GM12878 (cell line): ENCODE measurements around the gene UVRAG. TPM values are rescaled to one million over a fixed set of nuclear protein-coding genes. Genes with fewer than 3 reads are reported as not detected.

Experiments used
- ATAC-seq: fragments of 200-7000 bp; cut with Tn5 transposase; 3 replicates; pipeline ENCODE4 v1.9.1; 2020; ENCODE audit warnings: mild to moderate bottlenecking, moderate library complexity
- BruUV-seq: library from RNA; stranded (reverse); fragments of 400-500 nt; replicated peaks from 2 replicates; lab custom pipeline; 2021; lab: Mats Ljungman, UMichigan
- CTCF ChIA-PET: fragments of 300-600 bp; sonication (Branson Sonifier 250); formaldehyde crosslinking; extraction: SDS; loops from one replicate; lab custom pipeline; 2021; ENCODE audit warnings: inconsistent platforms; lab: Yijun Ruan, JAX
- POLR2A ChIA-PET: fragments of 350-600 bp; formaldehyde crosslinking; extraction: SDS; loops from one replicate; lab custom pipeline; 2021; ENCODE audit warnings: inconsistent platforms; lab: Charles Lee
- RAD21 ChIA-PET: fragments of 300-600 bp; sonication (Branson Sonifier 250); formaldehyde crosslinking; loops from one replicate; lab custom pipeline; 2023; ENCODE audit warnings: antibody characterized with exemption; ENCODE audit not compliant: unreplicated experiment; lab: Charles Lee
- SMC1A ChIA-PET: fragments of 300-600 bp; sonication (Branson Sonifier 250); formaldehyde crosslinking; loops from one replicate; lab custom pipeline; 2023; ENCODE audit not compliant: unreplicated experiment, uncharacterized antibody; lab: Charles Lee
- DNase-seq: peaks from one replicate; pipeline ENCODE4 v3.0.0-alpha.2; 2011; ENCODE audit warnings: low read depth, low spot score
- FAIRE-seq: peaks from 3 replicates; lab custom pipeline; 2011; peaks lifted over from hg19 to GRCh38; lab: Jason Lieb, UNC
- H2AFZ ChIP-seq: 2 replicates; pipeline ENCODE4 v1.6.0; 2011; ENCODE audit warnings: low read depth, low read length, control low read depth; ENCODE audit not compliant: control insufficient read depth
- H3K27ac ChIP-seq: 2 replicates; pipeline ENCODE4 v1.5.1; 2011; ENCODE audit warnings: control low read depth; ENCODE audit not compliant: control insufficient read depth, insufficient read depth
- H3K27me3 ChIP-seq, 2 experiments: replicated peaks in 1 of 2; 2 replicates each; pipeline versions ENCODE4 v1.6.0 to v1.6.1; 2011; ENCODE audit warnings: low read length in 1 of 2; ENCODE audit not compliant: control insufficient read depth in 2 of 2, insufficient read depth in 2 of 2
- H3K36me3 ChIP-seq, 2 experiments: 2 replicates each; pipeline ENCODE4 v1.5.1; 2011; ENCODE audit warnings: low read length in 1 of 2; ENCODE audit not compliant: control insufficient read depth in 2 of 2, insufficient read depth in 2 of 2
- H3K4me1 ChIP-seq: 2 replicates; pipeline ENCODE4 v1.6.1; 2011; ENCODE audit warnings: mild to moderate bottlenecking, low read length, moderate library complexity, mixed read lengths; ENCODE audit not compliant: control insufficient read depth, insufficient read depth
- H3K4me2 ChIP-seq: 2 replicates; pipeline ENCODE4 v1.6.0; 2011; ENCODE audit warnings: control low read depth; ENCODE audit not compliant: control insufficient read depth, insufficient read depth
- H3K4me3 ChIP-seq: fragments of 200-600 bp; sonication (generic); 2 replicates; pipeline ENCODE4 v1.5.1; 2016
- H3K79me2 ChIP-seq: 2 replicates; pipeline ENCODE4 v1.6.0; 2011; ENCODE audit warnings: low read length; ENCODE audit not compliant: control insufficient read depth, insufficient read depth
- H3K9ac ChIP-seq: 2 replicates; pipeline ENCODE4 v1.8.0; 2011; ENCODE audit warnings: low read length, control low read depth, mixed read lengths; ENCODE audit not compliant: control insufficient read depth, insufficient read depth
- H3K9me3 ChIP-seq: replicated peaks from 3 replicates; pipeline ENCODE4 v1.5.1; 2011; ENCODE audit warnings: mild to moderate bottlenecking, low read length; ENCODE audit not compliant: control insufficient read depth, insufficient read depth
- H4K20me1 ChIP-seq: 2 replicates; pipeline ENCODE4 v1.6.0; 2011; ENCODE audit not compliant: control insufficient read depth, insufficient read depth
- ATF7 ChIP-seq: fragments of 450-650 bp; IDR thresholded peaks from 2 replicates; pipeline ENCODE4 v1.6.1; 2016; ENCODE audit warnings: low read depth, mild to moderate bottlenecking
- CHD4 ChIP-seq: fragments of 200-600 bp; sonication (generic); IDR thresholded peaks from 2 replicates; pipeline ENCODE4 v1.6.1; 2016; ENCODE audit warnings: mild to moderate bottlenecking
- EGR1 ChIP-seq, 2 experiments: IDR thresholded peaks; 1 replicate in 1 of 2; 2 replicates in 1 of 2; pipeline ENCODE4 v1.6.1; 2011 to 2012; ENCODE audit warnings: low read depth in 2 of 2, low read length in 2 of 2, borderline replicate concordance in 1 of 2, mild to moderate bottlenecking in 1 of 2, moderate library complexity in 1 of 2
- GABPA ChIP-seq: IDR thresholded peaks from 2 replicates; pipeline ENCODE4 v1.6.1; 2014; ENCODE audit warnings: antibody characterized with exemption, low read depth, mild to moderate bottlenecking, inconsistent platforms
- HCFC1 ChIP-seq: fragments of 150-350 bp; IDR thresholded peaks from 2 replicates; pipeline ENCODE4 v1.6.1; 2014; ENCODE audit warnings: low read length
- SIX5 ChIP-seq: IDR thresholded peaks from 2 replicates; pipeline ENCODE4 v1.6.1; 2011; ENCODE audit warnings: mild to moderate bottlenecking, low read depth, low read length, moderate library complexity; ENCODE audit not compliant: severe bottlenecking
- SMAD1 ChIP-seq: fragments of 450-650 bp; IDR thresholded peaks from 2 replicates; pipeline ENCODE4 v1.6.1; 2018; ENCODE audit warnings: mild to moderate bottlenecking, low read depth; ENCODE audit not compliant: partially characterized antibody
- WGBS: methylation state at CpG from one replicate; pipeline ENCODE4 v1.1.6; 2016; ENCODE audit warnings: low lambda C conversion rate; ENCODE audit not compliant: insufficient replicate concordance, insufficient coverage; ENCODE audit errors: missing lambda C conversion rate; 5-methylcytosine and 5-hydroxymethylcytosine counted together
- in situ Hi-C: fragments of 300-500 bp; cut with MboI; formaldehyde crosslinking; loops from 9 replicates; pipeline ENCODE4 v1.14.3; 2018; ENCODE audit warnings: mixed read lengths
- intact Hi-C: fragments of 100-400 bp; cut with micrococcal nuclease; formaldehyde crosslinking; loops from one replicate; pipeline ENCODE4 v1.14.2; 2022; ENCODE audit not compliant: unreplicated experiment
- polyA plus RNA-seq, 11 experiments: library from polyadenylated mRNA; depleted of rRNA in 4 of 11; unstranded in 6 of 11; stranded (reverse) in 5 of 11; fragments of >200 nt; fragmentation: Nextera tagmentation in 4 of 11; fragmentation: Illumina TruSeq in 1 of 11; extraction: Ambion mirVana in 4 of 11; extraction: Trizol in 1 of 11; gene quantifications; 1 replicate in 1 of 11; 2 replicates in 10 of 11; pipeline versions ENCODE4 v1.2.1 to v1.2.3, GENCODE V29; 2011 to 2016; ENCODE audit warnings: inconsistent platforms in 2 of 11, missing spikeins in 2 of 11, low read depth in 1 of 11
- total RNA-seq, 4 experiments: library from RNA; depleted of rRNA in 3 of 4; stranded (reverse); fragments of >200 nt in 3 of 4; fragmentation: Illumina TruSeq in 1 of 4; extraction: Trizol in 1 of 4; gene quantifications; 2 replicates each; pipeline versions ENCODE4 v1.2.1 to v1.2.3, GENCODE V29; 2013 to 2021
- TF ChIP-seq, protein P1 (sequence below): fragments of 450-650 bp; IDR thresholded peaks from 2 replicates; pipeline ENCODE4 v1.6.1; 2017; ENCODE audit warnings: low read depth, mild to moderate bottlenecking, moderate library complexity
- TF ChIP-seq, protein P2 (sequence below): IDR thresholded peaks from 2 replicates; pipeline ENCODE4 v1.6.1; 2012; ENCODE audit warnings: mild to moderate bottlenecking, low read depth, low read length

UVRAG gene
- total and polyA plus RNA-seq, 10 of the 15 experiments (the other 5 are each of a cell fraction or from before 2014, with no cell fraction given) = 7.0 to 43.4 (median 37.0) TPM

DNA sequence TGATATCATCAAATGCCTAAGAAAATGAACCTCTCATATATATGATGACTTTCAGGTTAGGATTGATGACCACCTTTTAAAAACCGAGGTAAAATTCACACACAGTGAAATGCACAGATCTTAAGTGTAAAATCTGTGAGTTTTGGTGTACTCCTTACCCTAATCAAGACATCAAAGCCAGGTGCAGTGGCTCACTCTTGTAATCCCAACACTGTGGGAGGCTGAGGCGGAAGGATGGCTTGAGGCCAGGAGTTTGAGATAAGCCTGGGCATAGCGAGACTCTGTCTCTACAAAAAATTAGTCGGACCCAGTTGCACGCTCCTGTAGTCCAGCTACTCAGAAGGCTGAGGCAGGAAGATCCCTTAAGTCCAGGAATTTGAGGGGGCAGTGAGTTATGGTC is 140.4 kb downstream of the UVRAG start:
- no peak overlapping the region for H3K4me2 ChIP-seq
- DNase-seq (no peak), FAIRE-seq (no peak), ATAC-seq (no peak)
- H3K9ac ChIP-seq = no peak overlapping the region
- in situ Hi-C loops = no loop called here
- peaks cover 2% of the 10 kb centered on the region; the same call in 1 of the 2 replicates for H3K4me1 ChIP-seq
- ChIA-PET CTCF (interaction anchor here (1.4 kb wide), 1 partner anchor 8 kb away, joined by 3 read pairs; no protein-coding TSS in a partner anchor), SMC1A (no interaction called here), RAD21 (no interaction called here), POLR2A (no interaction called here)
- no peak overlapping the region for H2AFZ ChIP-seq
- no peaks in the 10 kb centered on the region for H3K27me3 ChIP-seq
- TF ChIP-seq SMAD1 = no peak
- TF ChIP-seq, protein P1, sequence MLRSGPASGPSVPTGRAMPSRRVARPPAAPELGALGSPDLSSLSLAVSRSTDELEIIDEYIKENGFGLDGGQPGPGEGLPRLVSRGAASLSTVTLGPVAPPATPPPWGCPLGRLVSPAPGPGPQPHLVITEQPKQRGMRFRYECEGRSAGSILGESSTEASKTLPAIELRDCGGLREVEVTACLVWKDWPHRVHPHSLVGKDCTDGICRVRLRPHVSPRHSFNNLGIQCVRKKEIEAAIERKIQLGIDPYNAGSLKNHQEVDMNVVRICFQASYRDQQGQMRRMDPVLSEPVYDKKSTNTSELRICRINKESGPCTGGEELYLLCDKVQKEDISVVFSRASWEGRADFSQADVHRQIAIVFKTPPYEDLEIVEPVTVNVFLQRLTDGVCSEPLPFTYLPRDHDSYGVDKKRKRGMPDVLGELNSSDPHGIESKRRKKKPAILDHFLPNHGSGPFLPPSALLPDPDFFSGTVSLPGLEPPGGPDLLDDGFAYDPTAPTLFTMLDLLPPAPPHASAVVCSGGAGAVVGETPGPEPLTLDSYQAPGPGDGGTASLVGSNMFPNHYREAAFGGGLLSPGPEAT = no peak
- no peak for TF ChIP-seq HCFC1
- no peak for TF ChIP-seq EGR1 (IDR thresholded peaks at IDR 0.05; ENCODE audit: borderline replicate concordance in 1 of 2, low read depth in 2 of 2, low read length in 2 of 2)
- TF ChIP-seq, protein P2, sequence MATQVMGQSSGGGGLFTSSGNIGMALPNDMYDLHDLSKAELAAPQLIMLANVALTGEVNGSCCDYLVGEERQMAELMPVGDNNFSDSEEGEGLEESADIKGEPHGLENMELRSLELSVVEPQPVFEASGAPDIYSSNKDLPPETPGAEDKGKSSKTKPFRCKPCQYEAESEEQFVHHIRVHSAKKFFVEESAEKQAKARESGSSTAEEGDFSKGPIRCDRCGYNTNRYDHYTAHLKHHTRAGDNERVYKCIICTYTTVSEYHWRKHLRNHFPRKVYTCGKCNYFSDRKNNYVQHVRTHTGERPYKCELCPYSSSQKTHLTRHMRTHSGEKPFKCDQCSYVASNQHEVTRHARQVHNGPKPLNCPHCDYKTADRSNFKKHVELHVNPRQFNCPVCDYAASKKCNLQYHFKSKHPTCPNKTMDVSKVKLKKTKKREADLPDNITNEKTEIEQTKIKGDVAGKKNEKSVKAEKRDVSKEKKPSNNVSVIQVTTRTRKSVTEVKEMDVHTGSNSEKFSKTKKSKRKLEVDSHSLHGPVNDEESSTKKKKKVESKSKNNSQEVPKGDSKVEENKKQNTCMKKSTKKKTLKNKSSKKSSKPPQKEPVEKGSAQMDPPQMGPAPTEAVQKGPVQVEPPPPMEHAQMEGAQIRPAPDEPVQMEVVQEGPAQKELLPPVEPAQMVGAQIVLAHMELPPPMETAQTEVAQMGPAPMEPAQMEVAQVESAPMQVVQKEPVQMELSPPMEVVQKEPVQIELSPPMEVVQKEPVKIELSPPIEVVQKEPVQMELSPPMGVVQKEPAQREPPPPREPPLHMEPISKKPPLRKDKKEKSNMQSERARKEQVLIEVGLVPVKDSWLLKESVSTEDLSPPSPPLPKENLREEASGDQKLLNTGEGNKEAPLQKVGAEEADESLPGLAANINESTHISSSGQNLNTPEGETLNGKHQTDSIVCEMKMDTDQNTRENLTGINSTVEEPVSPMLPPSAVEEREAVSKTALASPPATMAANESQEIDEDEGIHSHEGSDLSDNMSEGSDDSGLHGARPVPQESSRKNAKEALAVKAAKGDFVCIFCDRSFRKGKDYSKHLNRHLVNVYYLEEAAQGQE = no peak
- no peak for TF ChIP-seq SIX5
- TF ChIP-seq GABPA = no peak
- no peak for TF ChIP-seq ATF7
- no peak for TF ChIP-seq CHD4
- H3K27ac ChIP-seq = no peak overlapping the region
- 100% methylated on average over 5 of the region's 5 CpGs for WGBS
- BruUV-seq = no TSS peak
- H3K9me3 ChIP-seq = no peaks in the 10 kb centered on the region; the same call in 2 of the 3 replicates
- peaks cover 22% of the 10 kb centered on the region for H3K79me2 ChIP-seq
- H3K36me3 ChIP-seq = peaks cover 0 to 6% of the 10 kb centered on the region in 2 experiments; a peak in 1 of 4 replicates
- intact Hi-C loops = no loop called here
- H4K20me1 ChIP-seq = no peaks in the 10 kb centered on the region
- no peak overlapping the region for H3K4me3 ChIP-seq
